H54 (cell line): Measurements from ENCODE around the gene CREB3L1.
"Not testable (repeated sequence)": the region's sequence is repeated elsewhere in the genome, so short reads cannot be mapped to it uniquely, and the experiment has no call there.

Source experiments
- DNase-seq: peaks from one replicate; pipeline ENCODE4 v3.0.0; 2011; ENCODE audit warnings: low spot score, mixed read lengths; ENCODE audit not compliant: insufficient read length
- FAIRE-seq: peaks from 3 replicates; lab custom pipeline; 2011; peaks lifted over from hg19 to GRCh38; lab: Jason Lieb, UNC
- POLR2A ChIP-seq: IDR thresholded peaks from 2 replicates; pipeline ENCODE4 v1.6.1; 2011; ENCODE audit warnings: low read depth, mild to moderate bottlenecking, low read length

The CREB3L1 gene

DNA sequence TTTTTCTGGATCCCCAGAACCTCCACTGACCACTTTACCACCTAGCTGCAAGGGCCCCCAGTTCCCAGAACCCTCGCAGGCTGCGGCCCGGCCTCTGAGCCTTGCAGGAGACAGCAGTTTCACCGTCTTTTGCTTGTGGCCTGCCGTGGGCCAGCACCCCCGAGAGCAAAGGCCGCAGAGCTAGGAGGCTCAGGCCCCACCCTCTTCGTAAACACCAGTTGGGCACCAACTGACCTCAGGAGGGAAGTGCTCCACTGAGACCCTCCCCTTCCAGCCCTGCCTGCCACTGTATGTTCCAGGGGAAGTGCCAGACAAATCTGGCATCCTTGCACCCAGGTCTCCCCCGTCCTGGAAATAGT is 23.4 kb upstream of the CREB3L1 start:
- DNase-seq (no peak), FAIRE-seq (no peak)
- TF ChIP-seq POLR2A = no peak

DNA sequence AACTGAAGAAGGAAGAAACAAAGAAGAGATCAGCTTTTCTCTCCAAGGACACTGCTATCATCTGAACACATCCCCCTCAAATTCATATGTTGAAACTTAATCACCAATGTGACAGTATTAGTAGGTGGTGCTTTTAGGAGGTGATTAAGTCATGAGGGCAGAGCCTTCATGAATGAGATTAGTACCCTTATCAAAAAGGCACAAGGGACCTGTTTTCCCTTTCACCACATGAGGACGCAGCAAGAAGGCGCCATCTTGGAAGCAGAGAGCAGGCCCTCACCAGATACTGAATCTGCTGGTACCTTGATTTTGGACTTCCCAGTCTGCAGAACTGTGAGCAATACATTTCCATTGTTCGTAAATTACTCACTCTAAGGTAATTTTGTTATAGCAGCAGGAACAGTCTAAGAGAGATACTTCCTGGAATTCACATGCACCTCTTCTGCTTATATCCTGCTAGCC is 20.9 kb upstream of the CREB3L1 start:
- DNase-seq = no peak
- no peak for FAIRE-seq
- TF ChIP-seq POLR2A = no peak

DNA sequence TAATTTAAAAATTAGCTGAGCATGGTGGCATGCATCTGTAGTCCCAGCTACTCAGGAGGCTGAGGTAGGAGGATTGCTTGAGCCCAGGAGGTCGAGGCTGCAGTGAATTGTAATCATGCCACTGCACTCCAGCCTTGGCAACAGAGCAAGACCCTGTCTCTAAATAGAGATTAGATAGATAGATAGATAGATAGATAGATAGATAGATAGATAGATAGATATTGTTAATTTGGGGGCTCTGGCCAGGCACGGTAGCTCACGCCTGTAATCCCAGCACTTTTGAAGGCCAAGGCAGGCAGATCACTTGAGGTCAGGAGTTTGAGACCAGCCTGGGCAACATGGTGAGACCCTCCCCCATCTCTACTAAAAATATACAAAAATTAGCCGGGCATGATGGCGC is 18.1 kb upstream of the CREB3L1 start:
- not testable (repeated sequence) for FAIRE-seq, DNase-seq

DNA sequence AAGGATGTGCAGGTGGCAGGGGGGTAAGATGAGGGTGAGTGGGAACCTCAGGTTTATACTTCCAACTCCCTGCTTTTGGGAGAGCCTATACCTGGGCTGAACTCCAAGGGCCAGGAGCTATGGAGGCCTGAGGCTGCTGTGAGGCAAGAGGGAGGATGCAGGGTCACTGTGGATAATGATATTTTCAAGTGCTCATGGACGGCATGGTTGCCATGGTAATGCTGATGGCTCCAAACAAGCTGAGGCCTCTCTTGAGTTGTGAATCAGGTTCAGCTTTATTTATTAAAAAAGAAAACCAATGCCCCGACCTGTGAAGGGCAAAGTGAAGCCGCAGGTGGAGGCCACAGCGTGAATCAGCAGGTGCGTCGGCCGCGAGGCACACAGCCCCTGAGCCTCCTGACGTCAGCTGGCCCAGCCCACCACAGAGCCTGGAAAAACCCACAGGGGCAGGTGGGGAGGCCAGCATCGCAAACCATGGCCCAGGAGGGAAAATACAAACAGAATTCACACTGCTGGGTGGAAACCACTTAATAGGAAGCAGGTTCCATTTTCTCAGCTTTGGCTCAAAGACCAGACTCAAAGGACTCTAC is 17.4 kb upstream of the CREB3L1 start:
- FAIRE-seq = no peak
- DNase-seq = no peak
- TF ChIP-seq POLR2A = no peak

DNA sequence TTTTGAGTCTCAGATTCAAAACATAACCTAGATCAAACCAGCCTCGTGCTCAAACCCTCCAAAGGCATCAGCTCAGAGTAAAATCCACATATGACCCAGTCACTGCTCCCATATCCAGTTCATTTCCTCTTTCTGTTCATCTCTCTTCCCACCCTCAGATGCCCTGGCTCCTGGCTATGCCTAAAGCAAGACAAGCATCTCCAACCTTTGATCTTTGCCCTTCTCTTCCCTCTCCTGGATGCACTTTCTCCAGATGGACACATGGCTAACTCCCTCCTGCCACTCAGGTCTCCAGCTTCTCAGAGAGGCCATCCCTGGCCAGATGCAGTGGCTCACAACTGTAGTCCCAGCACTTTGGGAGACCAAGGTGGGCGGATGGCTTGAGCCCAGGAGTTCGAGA is 14.3 kb upstream of the CREB3L1 start:
- DNase-seq (no peak), FAIRE-seq (no peak)
- TF ChIP-seq POLR2A = no peak

DNA sequence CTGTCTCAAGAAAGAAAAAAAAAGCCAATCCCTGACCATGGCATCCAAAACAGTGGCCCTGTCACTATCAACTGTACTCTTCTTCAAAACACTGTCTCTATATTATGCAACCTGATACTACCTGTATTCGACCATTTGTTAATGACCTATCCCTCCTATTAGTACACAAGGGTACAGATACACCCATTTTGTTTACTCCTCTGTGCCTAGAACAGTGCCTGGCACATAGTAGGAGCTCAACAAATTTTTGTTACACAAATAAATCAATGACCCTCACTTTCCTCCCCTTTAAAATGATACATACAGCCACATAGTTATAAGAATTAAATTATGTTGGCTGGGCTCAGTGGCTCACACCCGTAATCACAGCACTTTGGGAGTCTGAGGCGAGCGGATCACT is 13.4 kb upstream of the CREB3L1 start:
- DNase-seq (no peak), FAIRE-seq (no peak)
- TF ChIP-seq POLR2A = no peak

DNA sequence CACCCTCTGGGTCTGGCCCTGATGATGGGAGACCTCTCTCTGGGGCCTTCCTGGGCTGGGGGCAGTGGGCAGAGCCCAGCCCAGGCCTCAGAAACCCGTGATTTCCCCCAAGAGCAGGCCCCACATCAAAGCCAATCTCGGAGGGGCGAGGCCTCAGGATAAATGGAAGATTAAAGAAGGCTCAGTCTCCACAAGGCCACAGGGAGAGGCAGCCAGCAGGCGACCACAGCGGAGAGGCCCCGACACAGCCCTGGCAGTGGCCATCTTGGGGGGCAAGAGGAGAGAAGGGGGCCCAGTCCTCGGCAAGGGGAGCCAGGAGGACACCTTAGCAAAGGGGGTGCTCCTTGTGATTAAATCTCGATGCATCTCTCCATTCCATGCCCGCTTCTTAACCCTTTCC is 12.5 kb upstream of the CREB3L1 start:
- no peak for TF ChIP-seq POLR2A
- FAIRE-seq (no peak), DNase-seq (no peak)

DNA sequence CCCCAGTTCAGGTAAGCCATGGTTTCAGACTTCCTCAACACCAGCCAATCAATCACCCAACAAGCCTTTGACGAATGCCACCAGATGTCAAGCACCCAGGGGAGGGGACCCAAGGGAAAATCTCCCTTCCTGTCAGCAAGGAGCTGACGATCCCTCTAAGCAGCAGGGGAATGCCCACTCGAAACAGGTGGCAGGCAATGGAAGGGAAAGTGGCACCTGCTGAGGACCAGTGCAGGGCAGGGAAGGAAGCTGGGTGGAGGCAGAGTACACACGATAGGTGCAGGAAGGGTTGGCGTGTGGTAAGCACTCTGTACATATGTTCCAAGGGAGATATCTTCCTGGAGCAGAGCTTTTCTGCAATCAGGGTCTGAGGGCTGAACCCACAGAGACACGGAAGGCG is 11.7 kb upstream of the CREB3L1 start:
- TF ChIP-seq POLR2A = no peak
- FAIRE-seq = no peak
- no peak for DNase-seq

DNA sequence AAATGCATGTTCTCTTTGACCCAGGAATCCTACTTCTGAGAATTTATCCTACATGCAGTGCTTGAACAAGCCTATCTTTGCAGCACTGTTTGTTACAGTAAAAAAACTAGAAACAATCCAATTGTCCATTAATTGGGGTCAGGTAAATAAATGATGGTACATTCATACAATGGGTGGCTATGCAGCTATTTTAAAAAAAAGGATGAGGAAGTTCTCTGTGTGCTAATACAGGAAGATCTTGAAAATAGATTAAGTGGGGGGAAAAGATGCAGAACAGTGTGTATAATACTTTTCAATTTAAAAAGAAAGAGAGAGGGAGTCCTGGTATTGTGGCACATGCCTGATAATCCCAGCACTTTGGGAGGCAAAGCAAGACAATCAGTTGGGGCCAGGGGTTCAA is 9.5 kb upstream of the CREB3L1 start:
- FAIRE-seq = no peak
- DNase-seq = no peak
- TF ChIP-seq POLR2A = no peak

DNA sequence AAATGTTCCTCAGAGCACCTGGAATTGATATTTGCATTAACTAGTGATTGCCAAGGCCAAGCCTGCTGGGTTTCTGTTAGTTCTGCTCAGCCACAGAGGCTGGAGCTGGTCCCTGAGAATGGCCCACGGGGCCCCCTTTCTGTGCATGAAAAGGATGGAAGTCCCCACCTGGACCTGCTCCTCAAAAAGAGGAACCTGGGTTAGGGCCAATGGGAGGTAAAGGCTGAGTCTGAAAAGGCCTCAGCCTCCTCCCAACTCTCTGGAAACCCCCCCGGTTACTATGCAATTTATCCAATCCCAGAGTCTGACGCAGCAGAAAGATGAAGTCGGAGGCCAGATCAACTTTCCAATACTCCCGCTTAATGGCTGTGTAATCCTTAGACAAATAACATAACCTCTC is 6.8 kb upstream of the CREB3L1 start:
- no peak for TF ChIP-seq POLR2A
- FAIRE-seq = no peak
- DNase-seq = no peak

DNA sequence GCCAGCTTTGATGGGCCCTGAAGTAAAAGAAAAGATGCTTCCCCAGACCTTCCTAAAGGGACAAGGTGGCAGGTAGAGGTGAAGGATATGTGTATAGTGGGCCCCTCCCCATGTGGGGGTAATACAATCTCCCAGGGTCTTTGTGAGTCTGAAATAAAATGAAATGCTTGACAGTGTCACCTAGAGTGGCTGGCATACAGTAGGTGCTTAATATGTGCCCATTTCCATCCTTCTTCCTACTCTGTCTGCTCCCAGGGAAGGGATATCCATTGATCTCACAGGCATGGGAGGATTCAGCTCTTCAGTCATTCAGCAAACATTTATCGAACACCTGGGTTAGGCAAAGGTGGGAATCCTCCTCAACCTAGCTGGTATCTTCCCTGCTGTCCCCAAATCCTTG is 6.1 kb upstream of the CREB3L1 start:
- DNase-seq (no peak), FAIRE-seq (no peak)
- no peak for TF ChIP-seq POLR2A

DNA sequence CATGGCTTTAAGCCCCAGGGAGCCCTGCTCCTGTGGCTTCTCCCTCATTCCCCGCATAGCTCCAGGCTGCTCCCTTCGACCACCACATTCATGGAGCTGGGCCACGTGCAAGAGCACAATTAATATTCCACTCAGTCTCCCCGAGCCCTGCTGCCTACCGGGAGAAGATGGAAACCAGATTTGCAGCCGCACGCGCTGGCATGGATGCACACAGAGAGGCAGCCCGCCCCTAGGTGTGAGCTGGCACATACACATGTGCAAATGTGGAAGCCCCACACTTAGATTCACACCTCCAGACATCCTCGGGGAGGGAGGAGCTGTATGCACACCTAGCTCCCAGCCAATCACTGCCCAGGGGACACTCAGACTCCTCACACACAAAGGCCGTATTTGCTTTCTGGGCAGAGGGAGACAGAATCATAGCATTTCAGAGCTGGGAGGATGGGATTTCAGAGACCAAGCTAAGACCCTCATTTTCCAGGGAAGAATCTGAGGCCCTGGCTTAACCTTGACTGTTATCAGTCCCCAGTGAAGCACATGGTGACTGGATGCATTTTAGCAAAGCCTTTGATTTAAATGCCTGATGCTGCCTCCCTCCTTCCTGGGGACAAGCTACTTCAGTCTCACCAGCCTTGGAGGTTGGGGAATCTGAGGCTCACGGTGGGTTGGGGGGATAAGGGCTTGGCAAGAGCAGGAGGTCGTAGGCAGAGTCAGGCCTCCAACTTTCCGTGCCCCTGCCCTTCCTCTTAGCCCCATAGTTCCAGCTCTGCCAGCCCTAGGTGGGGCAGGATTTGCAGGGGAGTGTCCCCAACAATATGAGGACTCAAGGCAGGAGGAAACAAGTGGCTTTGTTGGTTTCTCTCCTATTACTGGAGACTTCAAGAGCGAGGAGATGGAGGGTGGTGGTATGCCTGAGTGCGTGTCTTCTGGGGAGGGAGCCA is 5.3 kb upstream of the CREB3L1 start:
- FAIRE-seq = no peak
- no peak for TF ChIP-seq POLR2A
- no peak for DNase-seq

DNA sequence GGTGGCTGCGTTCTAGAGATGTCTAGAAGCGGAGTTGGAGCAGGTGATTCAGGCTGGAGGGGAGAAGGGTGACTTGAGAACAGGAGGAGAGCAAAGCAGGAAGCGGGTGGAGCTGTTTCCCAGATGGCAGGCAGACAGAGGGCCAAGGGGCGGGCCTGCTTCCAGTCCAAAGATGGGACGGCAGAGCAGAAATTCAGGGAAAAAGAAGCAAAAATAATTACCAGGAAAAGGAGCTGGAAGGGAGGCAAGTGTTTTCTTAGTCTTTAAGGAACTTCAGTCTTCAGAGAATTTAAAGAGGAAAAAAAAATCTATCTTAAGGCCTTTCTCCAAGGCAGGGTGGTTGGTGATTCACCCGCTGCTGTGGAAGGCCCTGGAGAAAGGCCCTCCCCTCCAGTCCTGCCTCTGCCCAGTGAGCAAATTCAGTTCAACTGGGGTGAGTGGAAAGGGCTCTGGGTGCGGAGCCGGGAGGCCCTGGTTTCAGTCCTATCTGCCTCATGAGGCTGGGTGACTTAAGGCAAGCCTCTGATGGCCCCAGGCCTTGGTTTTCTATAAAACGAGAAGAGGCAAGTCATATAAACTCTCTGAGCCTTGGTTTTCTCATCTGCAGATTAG is 4.5 kb upstream of the CREB3L1 start:
- DNase-seq (peak; percentile 90), FAIRE-seq (no peak)
- no peak for TF ChIP-seq POLR2A

DNA sequence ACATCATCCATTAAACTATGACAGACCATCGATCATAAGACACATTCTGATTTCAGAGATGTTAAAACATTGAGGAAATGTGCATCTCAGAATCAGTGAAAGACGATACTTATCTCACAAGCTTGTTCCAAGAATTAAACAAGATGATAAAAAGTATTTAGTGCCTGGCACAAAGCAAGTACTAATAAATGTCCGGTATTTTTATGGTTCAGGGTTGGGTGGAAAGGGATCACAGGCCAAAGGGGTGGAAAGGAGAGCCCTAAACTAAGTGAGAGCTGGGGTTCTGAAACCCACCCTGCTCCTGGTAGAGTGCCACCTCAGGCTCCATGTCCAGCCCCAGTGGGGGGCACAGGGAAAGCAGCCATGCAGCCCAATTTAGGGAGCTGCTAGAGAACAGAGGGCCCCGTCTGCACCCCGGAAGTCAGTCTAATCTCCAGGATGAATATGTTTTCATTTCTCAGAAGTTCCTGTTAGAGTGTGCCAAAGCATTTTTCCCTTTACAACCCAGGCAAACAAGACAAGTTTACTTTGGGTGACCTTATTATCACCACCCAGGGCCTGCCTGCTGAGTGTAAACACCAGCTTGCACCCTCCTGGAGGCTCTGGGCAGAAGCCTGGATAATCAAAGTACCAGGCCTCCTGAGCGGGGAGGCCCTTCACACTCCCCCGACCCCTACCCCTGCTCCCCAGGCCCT is 3.8 kb upstream of the CREB3L1 start:
- DNase-seq (no peak), FAIRE-seq (no peak)
- no peak for TF ChIP-seq POLR2A
